GM18909 (cell line): Measurements from ENCODE around the gene LNX2.

Source experiments
- ATAC-seq: cut with Tn5 transposase; IDR thresholded peaks from one replicate; pipeline ENCODE4 v1.9.1; 2021; ENCODE audit warnings: mild to moderate bottlenecking; ENCODE audit not compliant: unreplicated experiment, poor library complexity

The LNX2 gene

DNA sequence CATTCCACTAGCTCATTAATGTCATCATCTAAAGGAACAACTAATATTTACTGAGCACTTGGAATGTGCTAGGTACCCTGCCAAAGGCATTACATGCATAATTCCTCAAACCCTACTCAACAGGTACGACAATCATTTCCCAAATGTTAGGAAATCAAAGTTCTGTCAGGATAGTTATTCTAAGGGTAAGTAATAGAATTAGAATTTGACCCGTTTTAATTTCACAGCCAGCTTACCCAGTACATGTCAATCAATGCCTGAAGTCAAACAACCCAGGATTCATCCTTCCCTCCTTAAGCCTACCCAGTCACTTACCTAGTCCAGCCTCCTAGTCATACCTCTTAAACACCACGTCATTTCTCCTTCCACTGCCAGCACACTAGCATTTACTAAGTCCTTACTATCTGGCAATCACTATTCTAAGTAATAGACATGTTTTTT is 2.4 kb downstream of the LNX2 start:
- ATAC-seq = no peak

- no peak for ATAC-seq
These were observed 6.7 kb downstream of the LNX2 start for GRCh38 chr13:27613628-27614027.

DNA sequence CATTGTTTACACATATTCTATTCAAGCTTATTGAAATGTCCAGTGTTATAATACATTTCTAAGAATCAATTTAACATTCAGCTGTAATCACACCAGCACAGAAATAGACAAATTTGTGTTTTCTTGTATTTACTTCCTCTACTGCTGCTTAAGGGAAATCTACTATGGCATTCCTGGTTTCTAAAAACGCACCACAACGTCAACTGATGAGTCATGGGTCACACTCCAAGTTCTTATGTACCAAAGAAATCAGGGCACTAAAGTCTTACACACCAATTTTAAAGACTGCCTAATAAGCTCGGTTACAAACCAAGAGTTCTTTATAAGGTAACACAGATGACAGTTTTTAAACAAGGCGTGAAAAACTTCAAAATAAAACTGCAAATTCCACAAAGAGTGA is 13.2 kb downstream of the LNX2 start:
- ATAC-seq = no peak

- ATAC-seq = no peak
These were observed 14.6 kb downstream of the LNX2 start for GRCh38 chr13:27605610-27606200.

DNA sequence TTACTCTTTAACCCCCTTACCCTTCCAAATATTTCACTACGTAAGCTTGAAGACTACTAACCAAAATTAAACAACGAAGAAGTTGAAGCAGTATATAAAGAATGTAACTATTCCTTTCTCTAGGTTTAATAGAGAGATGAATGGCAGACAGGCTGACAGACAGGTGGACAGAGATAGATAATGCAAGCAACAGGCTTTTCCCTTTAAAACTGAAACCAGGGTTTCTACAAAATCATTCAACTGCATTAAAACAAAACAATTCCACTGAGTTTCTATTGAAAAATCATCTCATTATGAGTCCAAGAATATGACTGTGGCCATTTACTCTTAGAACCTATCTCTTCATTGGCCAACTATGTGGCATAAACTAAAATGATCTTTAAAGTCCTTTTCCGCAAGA is 15.2 kb downstream of the LNX2 start:
- ATAC-seq = no peak

DNA sequence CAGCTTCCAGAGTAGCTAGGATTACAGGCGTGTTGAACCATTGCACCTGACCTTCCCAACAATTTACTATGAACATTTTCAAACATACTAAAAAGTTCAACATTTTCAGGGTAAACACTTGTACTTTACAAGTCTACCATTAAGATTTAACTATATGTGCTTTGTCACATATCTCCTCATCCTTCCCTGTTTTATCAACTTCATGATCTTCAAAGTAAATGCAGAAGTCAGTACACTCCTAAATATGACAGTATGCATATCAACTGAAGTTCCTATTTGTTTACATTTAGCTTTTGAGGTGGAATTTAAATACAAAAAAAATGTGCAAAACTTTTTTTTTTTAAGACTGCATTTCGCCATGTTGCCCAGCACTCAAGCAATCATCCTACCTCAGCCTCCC is 18.5 kb downstream of the LNX2 start:
- no peak for ATAC-seq

DNA sequence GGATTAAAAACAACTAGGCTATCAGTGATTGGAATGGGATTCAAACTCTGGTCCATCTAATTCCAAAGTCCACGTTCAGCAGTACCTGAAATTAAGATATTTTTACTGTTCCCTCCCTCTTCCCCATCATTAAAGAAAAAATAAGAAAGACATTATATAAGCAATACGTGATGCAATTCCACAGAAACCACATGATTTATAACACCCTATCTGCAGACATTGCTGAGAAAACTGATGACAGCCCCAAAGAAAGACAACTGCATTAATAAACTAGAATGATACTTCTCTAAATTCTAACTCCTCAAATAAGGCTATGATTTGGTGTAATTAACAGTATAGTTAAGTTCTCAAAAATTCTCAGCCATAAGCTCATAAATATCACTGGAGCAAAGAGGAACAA is 19.1 kb downstream of the LNX2 start:
- ATAC-seq = no peak

- ATAC-seq = no peak
These were observed 19.6 kb downstream of the LNX2 start for GRCh38 chr13:27600711-27601110.

GRCh38 chr13:27599845-27600553 is 20.3 kb downstream of the LNX2 start:
- ATAC-seq = no peak

- ATAC-seq = no peak
These were observed 21.2 kb downstream of the LNX2 start for GRCh38 chr13:27599096-27599495.

DNA sequence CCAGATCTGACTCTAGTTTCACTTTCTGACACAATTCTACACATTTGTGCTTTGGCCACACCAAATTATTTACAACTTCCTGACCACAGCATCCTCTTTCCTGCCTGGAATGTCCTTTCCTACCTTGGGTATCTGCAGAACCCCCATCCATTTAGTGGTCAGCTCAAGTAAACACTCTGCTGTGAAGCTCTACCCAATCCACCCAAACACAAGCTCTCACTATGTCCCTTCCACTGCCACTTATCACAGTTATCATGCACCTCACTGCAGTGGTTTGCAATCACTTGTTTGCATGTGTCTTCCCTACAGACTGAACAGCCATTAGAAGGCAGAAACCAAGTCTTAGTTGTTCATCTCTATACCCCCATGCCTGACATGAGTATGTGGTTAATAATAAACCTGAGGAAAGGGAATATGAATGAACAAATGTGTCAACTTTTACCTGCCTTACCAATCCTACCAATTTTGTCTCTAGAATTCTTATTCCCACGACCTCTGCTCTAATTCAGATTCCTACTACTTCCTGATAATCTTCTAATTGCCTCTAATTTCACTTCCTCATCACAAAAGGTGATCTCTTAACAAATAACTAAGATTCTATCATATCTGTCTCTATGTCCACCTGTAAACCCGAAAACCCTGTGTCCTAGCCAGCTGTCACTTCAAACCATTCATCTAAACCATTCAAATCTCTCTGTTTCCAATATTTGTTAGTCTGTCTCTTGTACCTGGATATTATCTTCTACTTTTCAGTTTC is 25.1 kb downstream of the LNX2 start:
- ATAC-seq = no peak

DNA sequence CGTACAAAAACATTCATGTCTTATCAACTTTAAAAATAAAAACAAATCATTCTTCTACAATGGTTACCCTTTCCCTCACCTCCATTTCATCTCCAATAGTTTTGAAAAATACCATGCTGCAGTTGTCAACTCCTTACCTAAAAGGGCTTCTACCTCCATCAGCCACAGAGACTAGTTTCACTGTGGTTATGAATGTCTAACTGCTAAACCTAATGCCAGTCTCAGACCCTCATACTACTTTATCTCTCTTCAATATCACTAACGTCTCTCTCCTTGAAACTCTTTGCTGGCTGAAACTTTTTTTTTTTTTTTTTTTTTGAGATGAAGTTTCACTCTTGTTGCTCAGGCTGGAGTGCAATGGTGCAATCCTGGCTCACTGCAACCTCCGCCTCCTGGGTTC is 27.1 kb downstream of the LNX2 start:
- ATAC-seq = peak; percentile 56

DNA sequence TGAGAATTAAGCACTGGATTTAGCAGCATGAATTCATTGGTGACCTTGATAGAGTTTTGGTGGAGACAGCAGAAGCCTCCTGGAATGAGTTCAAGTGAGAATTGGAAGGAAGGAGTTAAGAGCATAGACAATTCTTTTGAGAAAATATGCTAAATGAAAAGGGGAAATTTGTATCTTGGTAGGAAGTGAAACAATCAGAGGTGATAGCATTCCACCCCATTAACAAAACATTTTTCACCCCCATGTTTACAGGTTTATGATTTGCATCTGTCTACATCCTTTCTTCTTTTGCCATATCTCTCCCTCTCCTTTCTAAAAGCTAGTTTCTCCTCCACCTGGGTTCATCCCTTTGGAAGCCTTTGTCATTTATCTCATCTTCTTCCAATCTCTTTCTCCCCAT is 27.5 kb downstream of the LNX2 start:
- peak; percentile 24 for ATAC-seq

GRCh38 chr13:27588405-27588804 is 31.9 kb downstream of the LNX2 start:
- no peak for ATAC-seq

DNA sequence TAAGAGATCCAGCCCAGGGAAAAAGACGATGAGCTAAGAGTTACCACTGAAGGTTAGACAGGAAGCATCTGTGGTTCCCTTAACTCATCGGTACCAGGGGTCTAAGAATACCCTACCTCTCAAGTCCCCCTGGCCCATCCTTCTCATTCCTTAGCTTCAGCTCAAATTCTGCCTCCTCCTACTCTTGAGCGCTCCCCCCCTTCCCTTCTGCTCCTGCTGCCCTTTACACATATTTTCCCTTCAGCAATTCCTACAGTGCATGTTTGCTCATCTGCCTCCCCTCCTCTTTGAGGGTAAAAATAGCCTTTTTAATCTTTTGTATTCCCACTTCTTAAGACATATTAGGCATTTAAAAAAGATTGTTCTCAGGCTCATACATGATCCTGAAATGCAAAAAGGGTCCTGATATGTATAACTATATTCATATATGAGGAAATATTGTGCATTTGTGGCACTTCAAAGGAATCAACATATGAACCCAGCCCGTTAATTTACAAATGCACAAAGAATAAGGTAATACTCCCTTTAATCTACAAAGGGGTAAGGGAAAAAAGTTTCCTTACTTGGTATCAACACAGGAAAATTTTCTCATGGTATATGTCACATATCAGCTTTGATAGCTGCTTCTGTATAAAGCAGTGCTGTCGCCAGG is 33.1 kb downstream of the LNX2 start:
- no peak for ATAC-seq

GRCh38 chr13:27583645-27584044 is 36.7 kb downstream of the LNX2 start:
- ATAC-seq = no peak

GRCh38 chr13:27578121-27579030 is 42.0 kb downstream of the LNX2 start:
- no peak for ATAC-seq

GRCh38 chr13:27574661-27575060 is 45.7 kb downstream of the LNX2 start:
- ATAC-seq = no peak

DNA sequence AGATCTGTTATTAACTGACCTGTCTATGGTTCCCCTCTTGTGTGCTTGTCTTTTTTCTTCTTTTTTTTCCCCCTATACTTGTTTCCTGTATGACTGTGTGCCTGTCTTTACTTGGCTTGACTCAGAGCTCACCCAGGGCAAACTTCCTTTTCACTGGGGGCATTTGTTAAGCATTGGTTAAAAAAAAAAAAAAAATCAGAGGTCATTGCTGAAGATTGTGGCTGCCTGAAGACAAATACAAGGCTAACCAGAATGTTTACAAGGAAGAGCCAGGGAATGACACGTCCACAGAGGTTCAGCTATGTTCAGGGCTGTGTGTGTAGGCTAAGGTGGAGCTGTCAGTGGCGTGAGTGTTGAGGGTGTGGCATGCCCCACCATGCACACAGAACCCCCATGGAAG is 47.1 kb downstream of the LNX2 start:
- no peak for ATAC-seq
